ENCODE data around the gene C3orf85.

C3orf85 gene

DNA sequence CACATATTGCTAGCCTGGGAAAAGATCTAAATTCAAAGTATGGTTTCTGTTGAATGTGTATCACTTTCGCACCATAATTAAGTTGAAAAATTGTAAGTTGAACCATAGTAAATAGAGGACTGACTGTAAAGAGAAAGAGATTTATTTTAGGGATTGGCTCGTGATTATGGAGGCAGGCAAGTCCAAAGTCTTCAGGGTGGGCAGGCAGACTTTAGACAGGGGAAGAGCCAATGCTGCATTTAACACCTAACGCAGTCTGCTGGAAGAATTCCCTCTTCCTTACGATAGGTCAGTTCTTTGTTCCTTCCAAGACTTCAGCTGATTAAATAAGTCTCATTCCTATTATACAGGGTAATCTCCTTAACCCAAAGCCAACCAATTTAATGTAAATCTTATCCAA is 15.8 kb downstream of the C3orf85 start:
- no peak for DNase-seq (ENCODE audit: low read depth)

DNA sequence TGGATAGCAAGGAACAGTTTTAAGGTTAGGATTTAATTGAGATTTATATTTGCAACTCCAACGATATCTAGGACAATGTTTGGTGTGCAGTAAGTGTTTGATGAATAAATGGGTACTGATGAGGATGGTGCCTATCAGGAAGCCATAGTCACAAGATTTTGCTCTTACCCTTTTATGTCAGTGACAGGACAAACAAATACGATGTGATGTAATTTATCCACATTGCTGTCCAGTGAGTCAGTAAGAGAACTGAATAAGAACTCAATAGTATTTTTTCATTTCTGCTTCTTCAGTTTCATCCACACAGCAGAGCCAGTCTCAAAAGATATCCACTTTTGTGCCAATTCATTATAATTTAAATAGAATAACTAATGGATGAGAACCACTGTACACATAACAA is 18.5 kb downstream of the C3orf85 start:
- no peak for DNase-seq (ENCODE audit: low read depth)

DNA sequence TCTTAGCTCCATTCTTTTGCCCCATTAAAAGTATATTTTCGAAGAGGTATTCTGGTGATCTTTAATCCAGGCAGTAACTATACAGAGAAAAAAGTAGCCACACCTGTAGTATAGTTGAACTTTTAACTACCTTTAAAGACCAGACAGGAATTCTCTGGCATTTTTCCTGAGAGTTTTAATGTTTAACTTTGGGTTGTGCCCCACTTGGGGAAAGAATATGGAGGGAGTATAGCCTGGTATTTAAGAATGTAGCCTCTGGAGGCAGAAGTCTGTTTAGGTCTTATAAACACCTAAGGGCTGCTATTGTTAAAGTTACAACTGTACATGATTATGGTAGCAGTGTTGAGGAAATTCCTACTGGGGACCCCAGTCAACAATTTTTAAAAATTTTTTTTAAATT is 19.3 kb downstream of the C3orf85 start:
- DNase-seq (ENCODE audit: low read depth): no peak

DNA sequence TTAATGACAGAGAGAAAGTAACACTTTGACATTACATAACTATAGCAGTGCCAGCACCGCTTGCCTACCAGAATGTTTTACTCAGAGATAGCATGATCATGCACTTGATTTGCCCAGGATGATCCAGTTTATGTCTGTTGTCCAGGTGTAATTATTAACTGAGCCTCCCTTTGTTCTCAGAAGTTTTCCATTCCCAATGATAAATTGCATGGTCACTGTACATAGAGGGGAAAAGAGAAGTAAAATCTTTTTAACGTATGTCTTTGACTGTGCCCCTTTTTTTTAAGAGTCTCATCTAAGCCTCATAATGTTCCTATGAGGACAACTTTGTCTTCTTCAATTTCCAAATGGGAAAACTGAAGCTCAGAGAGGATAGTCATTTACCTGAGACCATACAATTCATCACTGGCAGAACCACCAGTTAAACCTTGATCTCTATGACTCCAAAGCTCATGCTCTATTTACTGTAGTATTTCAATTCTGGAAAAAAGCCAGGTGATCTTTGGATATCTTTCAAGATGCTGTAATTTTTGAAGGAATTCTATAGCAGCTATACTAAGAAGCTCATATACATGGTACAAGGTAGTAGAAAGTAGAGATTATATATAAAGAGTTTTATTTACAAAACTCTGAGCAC is 25.1 kb downstream of the C3orf85 start:
- DNase-seq (ENCODE audit: low read depth): no peak

DNA sequence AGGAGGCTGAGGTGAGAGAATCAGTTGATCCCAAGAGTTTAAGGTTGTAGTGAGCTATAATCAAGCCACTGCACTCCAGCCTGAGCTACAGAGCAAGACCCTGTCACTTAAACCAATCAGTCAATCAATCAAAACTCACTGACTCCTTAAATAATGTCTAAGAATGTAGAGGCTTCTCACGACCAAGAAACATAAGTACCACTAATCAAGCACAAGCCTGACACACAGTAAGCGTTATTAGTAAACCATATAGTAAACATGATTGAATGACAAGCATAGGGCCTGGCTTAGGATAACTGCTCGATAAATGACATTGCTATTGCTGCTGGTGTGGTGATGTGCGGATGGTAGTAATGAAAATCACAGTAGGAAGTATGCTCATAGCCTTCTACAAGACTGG is 29.4 kb downstream of the C3orf85 start:
- DNase-seq (ENCODE audit: low read depth): no peak

DNA sequence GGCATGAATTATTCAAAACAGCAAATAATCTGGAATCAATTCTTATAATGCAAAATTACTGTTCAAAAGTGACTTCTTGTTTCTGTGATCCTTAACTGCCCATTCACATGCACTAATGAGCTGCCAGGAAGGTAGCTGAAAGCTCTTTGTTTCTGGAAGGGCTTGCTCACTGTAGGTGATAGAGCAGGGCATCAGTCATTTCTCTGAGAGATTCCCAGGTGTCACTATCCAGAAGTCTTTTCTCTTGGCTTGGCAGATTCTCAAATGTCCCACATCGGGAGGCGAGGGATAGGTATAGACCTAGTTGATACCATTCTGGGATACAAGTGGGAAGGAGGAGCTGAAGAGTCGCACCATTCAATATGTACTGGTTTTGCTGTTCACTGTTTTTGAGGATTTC is 35.0 kb downstream of the C3orf85 start:
- no peak for DNase-seq (ENCODE audit: low read depth)

DNA sequence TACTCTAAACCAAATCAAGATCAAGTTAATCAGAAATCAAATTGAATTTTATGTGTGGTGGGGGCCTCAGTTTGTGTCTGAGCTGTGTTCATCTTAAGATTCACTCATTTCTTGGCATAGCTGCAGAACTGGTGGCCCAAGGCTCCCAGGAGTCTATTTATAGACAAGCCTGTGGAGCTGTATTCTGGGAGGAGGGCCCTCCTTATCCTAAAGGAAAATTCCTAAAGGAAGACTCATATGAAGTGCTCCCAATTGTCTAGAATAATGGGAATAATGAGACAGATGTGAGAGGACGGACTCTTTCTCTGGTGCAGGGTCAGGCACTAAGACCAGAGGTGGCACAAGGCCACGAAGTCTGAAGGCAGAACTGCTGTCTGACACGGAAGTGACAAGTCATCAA is 38.9 kb downstream of the C3orf85 start:
- no peak for DNase-seq (ENCODE audit: low read depth)

DNA sequence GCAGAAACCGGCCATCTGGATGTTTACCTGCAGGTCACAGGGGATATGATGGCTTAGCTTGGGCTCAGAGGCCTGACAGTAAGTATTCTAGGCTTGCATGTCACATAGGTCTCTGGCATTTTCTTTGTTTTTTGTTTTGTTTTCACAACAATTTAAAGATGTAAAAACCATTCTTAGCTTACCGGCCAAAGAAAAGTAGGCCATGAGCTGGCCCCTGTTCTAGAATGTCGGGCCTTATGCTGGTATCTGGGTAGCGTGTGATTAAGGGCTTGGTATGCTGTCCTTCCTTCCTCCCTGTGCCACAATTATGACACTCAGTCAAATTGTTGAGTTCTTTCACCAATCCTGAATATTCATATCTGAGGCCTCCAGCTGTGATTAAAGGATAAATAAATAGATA is 40.2 kb downstream of the C3orf85 start:
- no peak for DNase-seq (ENCODE audit: low read depth)

DNA sequence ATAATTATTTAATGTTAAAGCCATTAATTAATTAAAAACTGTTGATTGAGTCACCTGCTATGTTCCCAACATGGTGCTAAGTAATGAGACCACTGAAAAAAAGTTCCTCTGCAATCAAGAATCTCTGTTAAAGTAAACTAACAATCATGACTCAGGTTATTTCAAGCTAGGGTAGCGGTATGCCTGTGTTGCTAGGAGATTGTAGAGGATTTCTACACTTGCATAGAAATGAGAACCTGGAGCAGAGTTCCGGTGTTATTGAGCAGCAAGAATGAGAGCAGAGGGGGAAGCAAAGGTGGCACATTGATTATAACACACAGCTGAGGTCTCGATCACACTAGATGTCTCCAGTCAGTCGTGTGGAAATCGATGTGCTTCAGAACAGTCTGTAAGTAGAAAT is 41.4 kb downstream of the C3orf85 start:
- no peak for DNase-seq (ENCODE audit: low read depth)

DNA sequence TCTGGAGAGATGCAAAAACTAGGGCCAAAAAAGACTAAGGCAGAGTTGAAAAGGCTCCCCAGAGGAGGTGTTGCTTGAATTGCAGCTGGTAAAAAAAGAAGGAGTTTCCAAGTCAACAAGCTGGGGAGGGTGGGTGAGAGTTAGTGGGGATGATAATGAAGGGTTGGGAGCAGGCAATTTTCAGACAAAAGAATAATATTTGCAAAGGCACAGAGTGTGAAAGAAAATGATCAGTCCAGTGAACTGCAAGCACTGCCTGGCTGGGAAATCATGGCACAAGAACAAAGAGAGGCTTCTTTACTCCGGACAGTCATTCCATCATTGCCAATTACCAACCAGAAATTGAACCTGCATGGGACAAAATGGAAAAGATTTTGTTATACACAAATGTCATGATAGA is 42.2 kb downstream of the C3orf85 start:
- DNase-seq (ENCODE audit: low read depth): no peak

DNA sequence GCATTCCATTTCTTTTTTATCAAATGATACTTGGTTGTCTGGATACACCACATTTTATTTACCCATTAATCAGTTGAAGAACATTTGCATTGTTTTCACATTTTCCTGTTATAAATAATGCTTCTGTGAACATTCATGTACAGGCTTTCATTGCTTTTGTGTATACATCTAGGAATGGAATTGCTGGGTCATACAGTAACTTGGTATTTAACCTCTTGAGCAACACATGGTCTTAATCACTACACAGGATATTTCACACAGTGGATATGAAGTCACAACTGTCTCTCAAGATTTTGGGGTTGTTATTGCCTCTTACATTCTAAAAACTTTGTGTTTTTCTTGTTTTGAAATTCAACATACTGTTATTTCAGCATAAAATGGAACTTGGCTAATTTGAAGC is 48.2 kb downstream of the C3orf85 start:
- DNase-seq (ENCODE audit: low read depth): no peak

DNA sequence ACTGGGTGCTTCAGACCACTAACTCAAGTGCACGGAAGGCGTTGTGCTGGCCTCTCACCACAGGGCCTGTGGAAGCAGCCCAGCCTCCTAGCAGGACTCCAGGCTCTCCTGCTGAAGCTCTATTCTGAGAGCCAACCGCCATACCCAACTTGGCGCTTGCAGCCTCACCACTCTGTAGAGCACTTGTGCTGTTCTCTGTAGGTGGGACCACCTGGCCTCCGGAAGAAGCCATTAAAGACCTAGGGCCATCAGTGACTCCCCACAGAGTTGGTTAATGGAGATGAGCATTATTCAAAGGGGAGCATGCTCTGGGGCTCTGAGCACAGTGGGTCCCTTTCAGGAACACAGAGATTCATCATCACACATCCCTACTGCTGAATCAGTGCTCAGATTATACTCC is 50.9 kb downstream of the C3orf85 start:
- DNase-seq (ENCODE audit: low read depth): no peak

DNA sequence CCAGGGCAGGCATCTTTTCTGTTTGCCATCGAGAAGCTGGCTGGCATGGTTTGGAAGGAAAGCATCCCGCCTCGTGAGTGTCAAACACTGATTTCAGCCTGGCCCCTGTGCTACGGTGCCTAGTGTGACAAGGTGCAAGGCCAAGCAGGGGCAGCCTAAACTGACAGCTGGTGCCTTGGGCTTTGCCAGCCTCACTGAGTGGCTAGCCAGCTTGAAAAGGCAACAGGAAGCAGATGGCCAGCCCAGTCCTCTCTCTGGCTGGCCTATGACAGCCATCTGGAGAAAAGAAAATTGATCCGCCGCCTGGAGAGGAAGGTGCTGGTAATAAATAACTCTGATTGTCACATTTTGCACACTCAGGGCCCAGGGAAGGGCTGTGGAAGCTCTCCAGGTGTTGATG is 52.2 kb downstream of the C3orf85 start:
- no peak for DNase-seq (ENCODE audit: low read depth)

DNA sequence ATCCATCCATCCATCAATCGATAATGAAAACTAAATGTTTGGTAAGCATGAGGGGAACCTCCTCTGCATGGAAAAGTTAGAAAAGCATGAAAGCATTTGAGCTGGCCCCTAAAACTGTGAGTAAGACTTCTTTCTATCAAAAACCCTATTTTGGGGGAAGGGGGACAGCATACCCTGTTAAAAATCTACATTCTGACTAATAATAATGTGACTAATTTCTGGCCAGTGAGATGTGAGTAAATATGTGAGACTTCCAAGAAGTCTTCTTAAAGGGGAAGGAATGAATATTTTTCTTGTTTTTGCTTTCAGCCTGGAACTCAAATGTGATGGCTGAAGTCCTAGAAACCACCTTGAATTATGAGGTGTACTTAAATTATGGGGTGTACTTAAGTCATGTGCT is 54.9 kb downstream of the C3orf85 start:
- DNase-seq (ENCODE audit: low read depth): no peak

DNA sequence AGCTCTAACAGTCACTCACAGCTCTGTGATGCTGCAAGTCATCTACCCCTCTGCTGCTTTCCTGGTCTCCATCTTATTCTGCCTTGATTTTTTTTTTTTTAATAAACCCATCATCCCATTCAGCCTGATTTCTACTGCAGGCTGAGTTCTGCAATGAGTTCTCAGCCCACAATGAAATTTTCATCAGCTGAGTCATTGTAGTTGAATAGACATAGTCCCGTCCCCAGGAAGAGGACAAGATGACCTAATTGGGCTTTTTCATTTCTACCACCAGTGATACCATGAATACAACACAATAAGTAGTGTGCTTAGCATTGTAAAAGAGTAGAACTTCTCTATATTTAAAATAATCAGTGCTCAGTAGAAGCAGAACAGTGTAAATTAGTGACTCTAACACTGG is 59.3 kb downstream of the C3orf85 start:
- DNase-seq (ENCODE audit: low read depth): no peak

Measured in GM04504 (cell line).